ENCODE results near the gene EML6.

DNA sequence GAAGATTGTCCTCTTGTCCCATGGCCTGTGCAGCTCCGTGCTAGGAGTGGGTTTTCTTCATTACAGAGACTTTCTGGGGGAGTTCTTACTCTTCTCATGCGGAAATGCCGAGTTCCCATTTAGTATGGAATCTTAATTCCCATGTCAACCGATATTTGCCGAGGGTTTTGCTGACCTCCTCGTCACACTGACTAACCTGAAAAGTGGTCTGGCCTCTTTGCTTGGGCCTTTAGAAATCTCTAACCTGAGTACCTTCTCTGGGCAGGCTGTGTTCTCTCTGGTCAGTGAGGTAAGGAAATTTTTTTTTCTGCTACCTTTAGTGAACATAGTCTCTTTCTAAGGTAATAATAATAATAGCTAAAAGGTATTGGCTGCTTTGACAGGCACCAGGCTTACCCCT, 10.9 kb upstream of the EML6 start:
- TF ChIP-seq, protein P1, sequence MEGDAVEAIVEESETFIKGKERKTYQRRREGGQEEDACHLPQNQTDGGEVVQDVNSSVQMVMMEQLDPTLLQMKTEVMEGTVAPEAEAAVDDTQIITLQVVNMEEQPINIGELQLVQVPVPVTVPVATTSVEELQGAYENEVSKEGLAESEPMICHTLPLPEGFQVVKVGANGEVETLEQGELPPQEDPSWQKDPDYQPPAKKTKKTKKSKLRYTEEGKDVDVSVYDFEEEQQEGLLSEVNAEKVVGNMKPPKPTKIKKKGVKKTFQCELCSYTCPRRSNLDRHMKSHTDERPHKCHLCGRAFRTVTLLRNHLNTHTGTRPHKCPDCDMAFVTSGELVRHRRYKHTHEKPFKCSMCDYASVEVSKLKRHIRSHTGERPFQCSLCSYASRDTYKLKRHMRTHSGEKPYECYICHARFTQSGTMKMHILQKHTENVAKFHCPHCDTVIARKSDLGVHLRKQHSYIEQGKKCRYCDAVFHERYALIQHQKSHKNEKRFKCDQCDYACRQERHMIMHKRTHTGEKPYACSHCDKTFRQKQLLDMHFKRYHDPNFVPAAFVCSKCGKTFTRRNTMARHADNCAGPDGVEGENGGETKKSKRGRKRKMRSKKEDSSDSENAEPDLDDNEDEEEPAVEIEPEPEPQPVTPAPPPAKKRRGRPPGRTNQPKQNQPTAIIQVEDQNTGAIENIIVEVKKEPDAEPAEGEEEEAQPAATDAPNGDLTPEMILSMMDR (IDR thresholded peaks at IDR 0.05; ENCODE audit: low read depth, low read length): no peak
- TF ChIP-seq POLR2A (IDR thresholded peaks at IDR 0.05; ENCODE audit: extremely low read depth, insufficient read length): no peak
